ENCODE results near the gene TPST2.

The TPST2 gene

DNA sequence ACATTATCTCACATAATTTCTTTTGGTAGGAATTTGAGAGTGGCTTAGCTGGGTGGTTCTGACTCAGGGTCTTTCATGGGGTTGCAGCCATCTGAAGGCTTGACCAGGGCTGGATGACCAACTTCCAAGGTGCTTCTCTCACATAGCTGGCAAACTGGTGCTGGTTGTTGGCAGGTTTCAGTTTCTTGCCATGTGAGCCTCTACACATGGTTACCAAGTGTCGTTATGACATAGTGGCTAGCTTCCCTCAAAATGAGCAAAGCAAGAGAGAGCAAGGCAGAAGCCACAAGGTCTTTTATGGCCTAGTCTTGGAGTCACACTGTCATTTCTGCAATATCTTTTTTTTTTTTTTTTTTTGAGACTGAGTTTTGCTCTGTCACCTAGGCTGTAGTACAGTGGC lies 73.4 kb downstream of the TPST2 start:
- peaks cover 39% of the 10 kb centered on the region for H3K4me1 ChIP-seq (ENCODE audit: control insufficient read depth, low read length)
- H3K36me3 ChIP-seq (ENCODE audit: control insufficient read depth, low read length), result peaks cover 19% of the 10 kb centered on the region
- H3K27ac ChIP-seq (ENCODE audit: low read depth, low read length), result peak overlapping the region; percentile 24; the same call in 1 of the 2 replicates
- H3K79me2 ChIP-seq (ENCODE audit: control insufficient read depth, low read length), result peaks cover 51% of the 10 kb centered on the region
- no peak overlapping the region for H3K4me2 ChIP-seq (ENCODE audit: low read length)
- H3F3A ChIP-seq (ENCODE audit: control insufficient read depth, insufficient read depth), result peaks cover 4% of the 10 kb centered on the region; the same call in 1 of the 2 replicates
- no peak for TF ChIP-seq EZH2phosphoT487 (IDR thresholded peaks at IDR 0.05; ENCODE audit: borderline replicate concordance, low read length)
- TF ChIP-seq, protein P1, sequence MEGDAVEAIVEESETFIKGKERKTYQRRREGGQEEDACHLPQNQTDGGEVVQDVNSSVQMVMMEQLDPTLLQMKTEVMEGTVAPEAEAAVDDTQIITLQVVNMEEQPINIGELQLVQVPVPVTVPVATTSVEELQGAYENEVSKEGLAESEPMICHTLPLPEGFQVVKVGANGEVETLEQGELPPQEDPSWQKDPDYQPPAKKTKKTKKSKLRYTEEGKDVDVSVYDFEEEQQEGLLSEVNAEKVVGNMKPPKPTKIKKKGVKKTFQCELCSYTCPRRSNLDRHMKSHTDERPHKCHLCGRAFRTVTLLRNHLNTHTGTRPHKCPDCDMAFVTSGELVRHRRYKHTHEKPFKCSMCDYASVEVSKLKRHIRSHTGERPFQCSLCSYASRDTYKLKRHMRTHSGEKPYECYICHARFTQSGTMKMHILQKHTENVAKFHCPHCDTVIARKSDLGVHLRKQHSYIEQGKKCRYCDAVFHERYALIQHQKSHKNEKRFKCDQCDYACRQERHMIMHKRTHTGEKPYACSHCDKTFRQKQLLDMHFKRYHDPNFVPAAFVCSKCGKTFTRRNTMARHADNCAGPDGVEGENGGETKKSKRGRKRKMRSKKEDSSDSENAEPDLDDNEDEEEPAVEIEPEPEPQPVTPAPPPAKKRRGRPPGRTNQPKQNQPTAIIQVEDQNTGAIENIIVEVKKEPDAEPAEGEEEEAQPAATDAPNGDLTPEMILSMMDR (IDR thresholded peaks at IDR 0.05; ENCODE audit: low read depth, low read length, poor library complexity, severe bottlenecking), result no peak
- no peaks in the 10 kb centered on the region for H3K9me2 ChIP-seq (replicated peaks; ENCODE audit: control insufficient read depth, low read length)
- H3K4me3 ChIP-seq (ENCODE audit: low read length), result no peak overlapping the region
- H4K20me1 ChIP-seq (ENCODE audit: control insufficient read depth, insufficient read depth, low read depth, low read length), result peaks cover 5% of the 10 kb centered on the region; the same call in 1 of the 2 replicates
- no peaks in the 10 kb centered on the region for H3K9me3 ChIP-seq (ENCODE audit: control insufficient read depth, insufficient read depth, low read length)
- H3K27me3 ChIP-seq (ENCODE audit: control insufficient read depth, low read length), result no peaks in the 10 kb centered on the region

- Histone ChIP-seq H3K9me3 (ENCODE audit: control insufficient read depth, insufficient read depth, low read length) (no peaks in the 10 kb centered on the region), H3K36me3 (ENCODE audit: control insufficient read depth, low read length) (peaks cover 25% of the 10 kb centered on the region), H3K4me1 (ENCODE audit: control insufficient read depth, low read length) (peaks cover 45% of the 10 kb centered on the region), H3K4me2 (ENCODE audit: low read length) (peak overlapping the region; percentile 36), H3K27ac (ENCODE audit: low read depth, low read length) (peak overlapping the region; percentile 24), H3K4me3 (ENCODE audit: low read length) (0 out of 2 replicates have a peak overlapping the region, but pooled peaks have one; percentile 2), H3K27me3 (ENCODE audit: control insufficient read depth, low read length) (no peaks in the 10 kb centered on the region), H4K20me1 (ENCODE audit: control insufficient read depth, insufficient read depth, low read depth, low read length) (peaks cover 7% of the 10 kb centered on the region; the same call in 1 of the 2 replicates), H3K79me2 (ENCODE audit: control insufficient read depth, low read length) (peaks cover 57% of the 10 kb centered on the region), H3K9me2 (replicated peaks; ENCODE audit: control insufficient read depth, low read length) (no peaks in the 10 kb centered on the region), H3F3A (ENCODE audit: control insufficient read depth, insufficient read depth) (peaks cover 4% of the 10 kb centered on the region; the same call in 1 of the 2 replicates)
- TF ChIP-seq, protein P1 (IDR thresholded peaks at IDR 0.05; ENCODE audit: low read depth, low read length, poor library complexity, severe bottlenecking), result no peak
- no peak for TF ChIP-seq EZH2phosphoT487 (IDR thresholded peaks at IDR 0.05; ENCODE audit: borderline replicate concordance, low read length)
Observed at GRCh38 chr22:26515931-26516330, 74.0 kb downstream of the TPST2 start.

DNA sequence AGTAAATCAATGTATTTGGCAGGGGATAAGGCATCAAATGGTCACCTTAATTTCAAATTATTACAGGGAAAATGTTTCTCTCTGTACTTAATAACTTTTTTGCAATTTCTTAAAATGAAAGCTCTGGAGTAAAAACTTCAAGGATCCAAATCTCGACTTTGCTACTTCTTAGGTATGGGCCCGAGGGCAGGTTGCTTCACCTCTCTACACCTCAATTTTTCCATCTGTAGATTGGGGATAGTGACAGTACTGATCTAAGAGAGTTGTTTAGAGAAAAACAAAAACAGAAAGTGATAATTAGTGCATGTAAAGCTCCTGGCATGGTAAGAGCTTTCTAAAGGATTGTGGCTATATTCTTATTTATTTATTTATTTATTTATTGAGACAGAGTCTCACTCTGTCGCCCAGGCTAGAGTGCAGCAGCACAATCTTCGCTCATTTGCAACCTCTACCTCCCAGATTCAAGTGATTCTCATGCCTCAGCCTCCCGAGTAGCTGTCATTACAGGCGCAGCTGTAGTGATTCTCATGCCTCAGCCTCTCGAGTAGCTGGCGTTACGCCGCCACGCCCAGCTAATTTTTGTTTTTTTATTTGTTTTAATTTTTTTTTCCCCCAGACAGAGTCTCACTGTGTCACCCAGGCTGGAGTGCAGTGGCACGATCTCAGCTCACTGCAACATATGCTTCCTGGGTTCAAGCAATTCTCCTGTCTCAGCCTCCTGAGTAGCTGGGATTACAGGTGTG lies 75.3 kb downstream of the TPST2 start:
- H3K9me3 ChIP-seq (ENCODE audit: control insufficient read depth, insufficient read depth, low read length), result no peaks in the 10 kb centered on the region
- H3K9me2 ChIP-seq (replicated peaks; ENCODE audit: control insufficient read depth, low read length), result no peaks in the 10 kb centered on the region
- H3K36me3 ChIP-seq (ENCODE audit: control insufficient read depth, low read length), result peaks cover 39% of the 10 kb centered on the region
- peak overlapping the region; percentile 94 for H3K4me3 ChIP-seq (ENCODE audit: low read length)
- peaks cover 46% of the 10 kb centered on the region for H3K4me1 ChIP-seq (ENCODE audit: control insufficient read depth, low read length)
- no peak for TF ChIP-seq EZH2phosphoT487 (IDR thresholded peaks at IDR 0.05; ENCODE audit: borderline replicate concordance, low read length)
- TF ChIP-seq, protein P1 (IDR thresholded peaks at IDR 0.05; ENCODE audit: low read depth, low read length, poor library complexity, severe bottlenecking), result no peak
- H3F3A ChIP-seq (ENCODE audit: control insufficient read depth, insufficient read depth), result peaks cover 4% of the 10 kb centered on the region; the same call in 1 of the 2 replicates
- H4K20me1 ChIP-seq (ENCODE audit: control insufficient read depth, insufficient read depth, low read depth, low read length), result peaks cover 7% of the 10 kb centered on the region; the same call in 1 of the 2 replicates
- peak overlapping the region; percentile 78 for H3K4me2 ChIP-seq (ENCODE audit: low read length)
- peak overlapping the region; percentile 61 for H3K27ac ChIP-seq (ENCODE audit: low read depth, low read length)
- no peaks in the 10 kb centered on the region for H3K27me3 ChIP-seq (ENCODE audit: control insufficient read depth, low read length)
- peaks cover 70% of the 10 kb centered on the region for H3K79me2 ChIP-seq (ENCODE audit: control insufficient read depth, low read length)
